OCI-LY1 (cell line): Measurements from ENCODE around the gene RAMP3.

Experiments
- EZH2 ChIP-seq: fragments of 200-600 bp; sonication (generic), shearing (Covaris generic); IDR thresholded peaks from 2 replicates; pipeline ENCODE4 v1.8.0; 2017; ENCODE audit warnings: borderline replicate concordance, mixed run types, mild to moderate bottlenecking, antibody characterized with exemption, low read length, moderate library complexity, mixed read lengths
- TF ChIP-seq, protein P1 (sequence below): fragments of 200-600 bp; sonication (generic), shearing (Covaris generic); IDR thresholded peaks from 2 replicates; pipeline ENCODE4 v1.5.1; 2017; ENCODE audit warnings: mild to moderate bottlenecking, antibody characterized with exemption, low read length, moderate library complexity, mixed read lengths

GRCh38 chr7:45223078-45223477, 65.5 kb downstream of the RAMP3 start:
- TF ChIP-seq, protein P1, sequence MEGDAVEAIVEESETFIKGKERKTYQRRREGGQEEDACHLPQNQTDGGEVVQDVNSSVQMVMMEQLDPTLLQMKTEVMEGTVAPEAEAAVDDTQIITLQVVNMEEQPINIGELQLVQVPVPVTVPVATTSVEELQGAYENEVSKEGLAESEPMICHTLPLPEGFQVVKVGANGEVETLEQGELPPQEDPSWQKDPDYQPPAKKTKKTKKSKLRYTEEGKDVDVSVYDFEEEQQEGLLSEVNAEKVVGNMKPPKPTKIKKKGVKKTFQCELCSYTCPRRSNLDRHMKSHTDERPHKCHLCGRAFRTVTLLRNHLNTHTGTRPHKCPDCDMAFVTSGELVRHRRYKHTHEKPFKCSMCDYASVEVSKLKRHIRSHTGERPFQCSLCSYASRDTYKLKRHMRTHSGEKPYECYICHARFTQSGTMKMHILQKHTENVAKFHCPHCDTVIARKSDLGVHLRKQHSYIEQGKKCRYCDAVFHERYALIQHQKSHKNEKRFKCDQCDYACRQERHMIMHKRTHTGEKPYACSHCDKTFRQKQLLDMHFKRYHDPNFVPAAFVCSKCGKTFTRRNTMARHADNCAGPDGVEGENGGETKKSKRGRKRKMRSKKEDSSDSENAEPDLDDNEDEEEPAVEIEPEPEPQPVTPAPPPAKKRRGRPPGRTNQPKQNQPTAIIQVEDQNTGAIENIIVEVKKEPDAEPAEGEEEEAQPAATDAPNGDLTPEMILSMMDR, result no peak
- TF ChIP-seq EZH2, result no peak
